SU-DHL-6 (cell line): Measurements from ENCODE around the gene APOE.

Source experiments
- H2AFZ ChIP-seq: fragments of 200-600 bp; sonication (generic); 2 replicates; pipeline ENCODE4 v1.6.1; 2014; ENCODE audit warnings: low read depth, mild to moderate bottlenecking, moderate library complexity, mixed read lengths, antibody characterized with exemption, low read length; ENCODE audit not compliant: severe bottlenecking
- H3F3A ChIP-seq: fragments of 200-600 bp; shearing (Covaris generic); 2 replicates; pipeline ENCODE4 v1.6.0; 2016; ENCODE audit warnings: antibody characterized with exemption, mild to moderate bottlenecking; ENCODE audit not compliant: insufficient read depth
- H3K27ac ChIP-seq: fragments of 200-600 bp; sonication (generic); 2 replicates; pipeline ENCODE4 v1.5.1; 2016; ENCODE audit warnings: low read depth, mild to moderate bottlenecking, low read length, moderate library complexity, mixed read lengths
- H3K27me3 ChIP-seq: fragments of 200-600 bp; sonication (generic), shearing (Covaris generic); 2 replicates; pipeline ENCODE4 v1.6.0; 2014; ENCODE audit warnings: mild to moderate bottlenecking, low read length
- H3K36me3 ChIP-seq: fragments of 200-600 bp; sonication (generic); 2 replicates; pipeline ENCODE4 v1.6.1; 2014; ENCODE audit warnings: mild to moderate bottlenecking, low read length, mixed read lengths
- H3K4me2 ChIP-seq: fragments of 300-600, 200-600 bp; shearing (Covaris generic), sonication (generic); 2 replicates; pipeline ENCODE4 v1.6.0; 2014; ENCODE audit warnings: low read length, low read depth, mild to moderate bottlenecking; ENCODE audit not compliant: poor library complexity, severe bottlenecking
- H3K4me3 ChIP-seq: fragments of 200-600 bp; sonication (generic); 2 replicates; pipeline ENCODE4 v1.5.1; 2014; ENCODE audit warnings: antibody characterized with exemption, low read length, mild to moderate bottlenecking, mixed read lengths; ENCODE audit not compliant: insufficient read depth, poor library complexity, severe bottlenecking
- H3K79me2 ChIP-seq: fragments of 200-600 bp; sonication (generic); 2 replicates; pipeline ENCODE4 v1.6.1; 2014; ENCODE audit warnings: mild to moderate bottlenecking, low read length, moderate library complexity; ENCODE audit not compliant: insufficient read depth
- H3K9ac ChIP-seq: fragments of 200-600 bp; sonication (generic); 2 replicates; pipeline ENCODE4 v1.7.0; 2014; ENCODE audit warnings: mild to moderate bottlenecking, low read length
- H3K9me2 ChIP-seq: fragments of 200-600 bp; sonication (generic); replicated peaks from 2 replicates; pipeline ENCODE4 v1.6.1; 2014; ENCODE audit warnings: low read length; ENCODE audit not compliant: insufficient read depth
- H3K9me3 ChIP-seq: fragments of 200-600 bp; sonication (generic); 2 replicates; pipeline ENCODE4 v1.6.1; 2014; ENCODE audit warnings: low read length, mixed read lengths; ENCODE audit not compliant: insufficient read depth
- H4K20me1 ChIP-seq: fragments of 200-600 bp; sonication (generic); 2 replicates; pipeline ENCODE4 v1.6.1; 2014; ENCODE audit warnings: low read depth, mild to moderate bottlenecking, antibody characterized with exemption, low read length, moderate library complexity, mixed read lengths
- CTCF ChIP-seq: fragments of 200-600 bp; sonication (generic); IDR thresholded peaks from one replicate; pipeline ENCODE4 v1.5.1; 2017; ENCODE audit warnings: antibody characterized with exemption, mild to moderate bottlenecking, low read length, moderate library complexity; ENCODE audit not compliant: insufficient read depth, poor library complexity, severe bottlenecking
- EZH2phosphoT487 ChIP-seq: fragments of 200-600 bp; sonication (generic), shearing (Covaris generic); conservative IDR thresholded peaks from 2 replicates; pipeline ENCODE4 v1.6.1; 2018; ENCODE audit warnings: mild to moderate bottlenecking, antibody characterized with exemption, low read length, moderate library complexity, mixed read lengths

APOE gene

GRCh38 chr19:44897835-44898234 is 7.8 kb upstream of the APOE start:
- TF ChIP-seq CTCF (no peak), EZH2phosphoT487 (no peak)
- Histone ChIP-seq H3K4me2 (no peak overlapping the region), H3K9me3 (no peaks in the 10 kb centered on the region), H2AFZ (no peak overlapping the region), H3F3A (no peaks in the 10 kb centered on the region), H3K36me3 (no peaks in the 10 kb centered on the region), H3K9me2 (no peaks in the 10 kb centered on the region), H3K79me2 (peaks cover 8% of the 10 kb centered on the region), H3K27me3 (no peaks in the 10 kb centered on the region), H3K4me3 (no peak overlapping the region), H4K20me1 (no peaks in the 10 kb centered on the region), H3K27ac (no peak overlapping the region), H3K9ac (no peak overlapping the region)

- Histone ChIP-seq H2AFZ (no peak overlapping the region), H3K79me2 (no peaks in the 10 kb centered on the region; the same call in 1 of the 2 replicates), H3K27ac (no peak overlapping the region), H3K4me3 (no peak overlapping the region), H3K36me3 (no peaks in the 10 kb centered on the region), H3F3A (no peaks in the 10 kb centered on the region), H3K27me3 (no peaks in the 10 kb centered on the region), H3K4me2 (no peak overlapping the region), H3K9me3 (no peaks in the 10 kb centered on the region), H4K20me1 (no peaks in the 10 kb centered on the region), H3K9ac (no peak overlapping the region), H3K9me2 (no peaks in the 10 kb centered on the region)
- TF ChIP-seq CTCF = no peak
- TF ChIP-seq EZH2phosphoT487 = no peak
Observed at GRCh38 chr19:44900328-44901244, 5.0 kb upstream of the APOE start.

GRCh38 chr19:44903216-44903601 is 2.4 kb upstream of the APOE start:
- no peak overlapping the region for H3K27ac ChIP-seq
- H3K27me3 ChIP-seq = no peaks in the 10 kb centered on the region
- H4K20me1 ChIP-seq = no peaks in the 10 kb centered on the region
- H3K4me3 ChIP-seq = no peak overlapping the region
- no peaks in the 10 kb centered on the region for H3K36me3 ChIP-seq
- no peaks in the 10 kb centered on the region for H3K9me2 ChIP-seq
- H3F3A ChIP-seq = no peaks in the 10 kb centered on the region
- H3K4me2 ChIP-seq = no peak overlapping the region
- TF ChIP-seq EZH2phosphoT487 (no peak), CTCF (no peak)
- H3K9me3 ChIP-seq = no peaks in the 10 kb centered on the region
- no peak overlapping the region for H2AFZ ChIP-seq
- no peak overlapping the region for H3K9ac ChIP-seq
- no peaks in the 10 kb centered on the region for H3K79me2 ChIP-seq
